Stimulated activated CD4-positive, alpha-beta T cell treated with anti-CD3 and anti-CD28 coated beads, Interleukin-1b, Interleukin-23, amount 100 ng/mL, for 4 hours (primary cell): ENCODE data around the gene ITGA2B.
A peak's percentile ranks its signal among the peaks of the same experiment; 100 is the strongest.
"Not testable (repeated sequence)": the region's sequence is repeated elsewhere in the genome, so short reads cannot be mapped to it uniquely, and the experiment has no call there.

ENCODE experiments used
- DNase-seq, 2 donors: peaks; one replicate each; pipeline ENCODE4 v3.0.0-alpha.2; 2020; ENCODE audit warnings: low read depth in 2 of 2

Gene ITGA2B

DNA sequence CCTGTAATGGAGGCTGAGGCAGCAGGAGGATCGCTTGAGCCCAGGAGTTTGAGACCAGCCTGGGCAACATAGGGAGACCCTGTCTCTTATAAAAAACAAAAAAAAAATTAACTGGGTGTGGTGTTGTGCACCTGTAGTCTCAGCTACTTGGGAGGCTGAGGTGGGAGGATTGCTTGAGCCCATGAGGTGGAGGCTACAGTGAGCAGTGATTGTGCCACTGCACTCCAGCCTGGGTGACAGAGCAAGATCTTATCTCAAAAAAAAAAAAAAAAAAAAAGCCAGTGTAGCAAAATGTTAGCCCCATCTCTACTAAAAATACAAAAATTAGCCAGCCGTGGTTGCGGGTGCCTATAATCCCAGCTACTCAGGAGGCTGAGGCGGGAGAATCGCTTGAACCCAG lies 59.2 kb downstream of the ITGA2B start:
- DNase-seq, result not testable (repeated sequence)

DNA sequence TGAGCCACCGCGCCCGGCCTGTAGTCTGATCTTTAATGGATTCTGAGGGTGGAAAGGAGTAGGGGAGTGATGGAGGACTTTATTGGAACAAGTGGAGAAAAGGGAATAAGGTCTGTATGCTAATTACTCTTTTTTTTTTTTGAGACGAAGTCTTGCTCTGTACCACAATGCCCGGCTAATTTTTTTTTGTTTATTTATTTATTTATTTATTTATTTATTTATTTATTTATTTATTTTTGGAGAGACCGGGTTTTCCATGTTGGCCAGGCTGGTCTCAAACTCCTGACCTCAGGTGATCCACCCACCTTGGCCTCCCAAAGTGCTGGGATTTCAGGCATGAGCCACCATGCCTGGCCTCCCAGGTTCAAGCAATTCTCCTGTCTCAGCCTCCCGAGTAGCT lies 59.9 kb downstream of the ITGA2B start:
- not testable (repeated sequence) for DNase-seq

DNA sequence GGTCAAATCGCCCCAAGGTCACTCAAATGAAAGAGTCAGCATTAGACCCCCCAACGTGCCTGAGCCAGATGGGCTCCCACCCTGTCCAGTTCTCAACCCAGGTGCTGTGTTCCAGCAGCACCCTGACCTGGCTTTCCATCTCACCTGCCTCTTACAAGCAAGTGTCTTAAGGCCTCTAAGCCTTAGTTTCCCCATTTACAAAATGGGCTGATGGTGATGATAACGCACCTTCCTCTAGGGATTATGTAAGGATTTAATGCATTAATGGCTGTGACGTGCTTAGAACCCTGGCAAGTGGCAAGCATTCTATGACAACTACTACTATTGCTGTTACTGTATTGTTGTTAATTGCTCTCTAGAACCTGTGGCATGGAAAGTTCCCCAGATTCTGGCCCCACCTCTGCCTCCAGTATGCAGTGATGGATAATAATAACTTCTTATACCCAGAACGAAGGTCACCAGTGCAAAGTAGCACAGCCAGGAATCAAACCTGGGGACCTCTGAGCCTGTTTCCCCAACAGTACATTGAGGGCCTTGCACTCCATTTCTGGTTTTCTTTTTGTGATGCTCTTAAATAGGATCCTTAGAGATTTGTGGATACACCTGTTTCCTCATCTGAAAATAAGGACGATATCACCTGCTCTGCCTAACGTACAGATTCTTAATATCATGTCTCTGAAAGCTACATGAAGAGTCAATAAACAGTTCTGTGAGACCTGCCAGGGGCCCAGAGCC lies 61.6 kb downstream of the ITGA2B start:
- DNase-seq, result no peak

DNA sequence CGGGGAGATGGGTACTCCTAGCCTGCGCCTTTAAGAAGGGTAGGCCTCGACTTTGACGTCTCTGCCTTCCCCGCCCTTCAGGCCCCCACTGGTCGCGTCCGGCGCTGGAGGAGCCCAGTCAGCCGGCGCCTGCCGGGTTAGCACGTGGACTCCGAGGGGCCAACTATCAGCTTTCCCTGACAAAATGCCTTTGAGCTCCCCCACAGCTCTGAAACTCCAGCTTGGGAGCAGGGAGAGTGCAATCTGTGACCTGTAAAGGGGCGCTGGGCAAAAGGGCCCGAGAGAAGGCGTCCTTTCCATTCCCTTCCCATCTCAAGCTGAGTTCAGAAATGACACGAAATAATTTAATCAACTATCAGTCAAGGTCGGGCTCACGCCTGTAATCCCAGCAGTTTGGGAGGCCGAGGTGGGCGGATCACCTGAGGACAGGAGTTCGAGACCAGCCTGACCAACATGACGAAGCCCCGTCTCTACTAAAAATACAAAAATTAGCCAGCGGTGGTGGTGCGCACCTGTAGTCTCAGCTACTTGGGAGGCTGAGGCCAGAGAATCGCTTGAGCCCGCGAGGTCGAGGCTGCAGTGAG lies 62.5 kb downstream of the ITGA2B start:
- peak; percentile 84 to 86 for DNase-seq

DNA sequence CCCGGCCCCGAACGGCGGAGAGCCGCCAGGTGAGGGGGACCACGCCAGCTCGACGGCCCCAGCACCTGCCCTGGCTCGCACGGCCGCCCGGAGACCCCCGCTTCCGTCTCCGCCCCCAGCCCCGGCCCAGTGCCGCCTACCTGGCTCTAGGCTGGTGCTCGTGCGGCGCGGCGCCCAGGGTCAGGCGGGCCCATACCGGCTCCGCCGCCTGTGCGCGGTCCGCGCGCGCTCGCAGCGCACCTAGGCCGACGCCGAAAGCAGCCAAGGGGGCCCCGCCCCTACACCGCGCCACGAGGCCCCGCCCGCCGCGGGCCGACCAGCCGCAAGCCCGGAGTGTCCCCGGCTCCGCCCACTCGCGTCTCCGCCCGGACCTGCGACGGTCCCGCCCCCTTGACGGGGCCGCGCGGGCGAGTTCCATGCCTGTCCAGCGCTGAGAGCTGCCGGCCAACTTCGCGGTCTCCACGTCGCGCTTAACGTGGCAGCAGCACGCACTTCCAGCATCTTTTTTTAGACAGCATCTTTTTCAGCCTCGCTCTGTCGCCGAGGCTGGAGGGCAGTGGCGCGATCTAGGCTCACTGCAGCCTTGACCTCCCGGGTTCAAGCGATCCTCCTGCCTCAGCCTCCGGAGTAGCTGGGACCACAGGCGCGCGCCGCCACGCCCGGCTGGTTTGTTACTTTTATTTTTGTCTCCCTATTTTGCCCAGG lies 64.7 kb downstream of the ITGA2B start, which contains the start of gene SLC25A39:
Gene SLC25A39, minus strand, starts transcription at position 253 of the 705 bp plus-strand sequence. CDS start 1,261 bp downstream, outside the sequence.
- peak; percentile 90 to 96 for DNase-seq

DNA sequence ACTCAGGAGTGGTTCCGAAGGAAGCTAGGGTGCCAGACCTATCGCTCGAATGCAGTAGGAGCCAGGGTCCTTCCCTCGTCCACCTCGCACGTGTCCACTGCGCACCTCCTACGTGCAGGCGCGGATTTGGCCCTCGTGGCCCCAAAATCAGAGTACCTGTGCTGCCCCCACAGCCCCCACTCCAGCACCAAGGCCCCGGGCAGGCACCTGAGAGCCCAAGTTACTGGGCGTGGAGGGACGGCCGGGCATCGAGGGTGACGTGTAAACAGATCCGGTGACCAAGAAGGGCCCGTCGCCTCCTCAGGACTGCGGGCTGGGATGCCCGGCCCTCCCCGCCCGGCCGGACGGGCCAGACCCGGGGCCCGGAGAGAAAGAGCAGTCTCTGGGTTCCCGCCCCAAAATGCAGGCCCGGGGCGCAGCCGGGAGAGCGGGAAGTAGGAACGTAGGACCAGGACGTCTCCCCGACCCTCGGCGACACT lies 65.3 kb downstream of the ITGA2B start:
- no peak for DNase-seq

DNA sequence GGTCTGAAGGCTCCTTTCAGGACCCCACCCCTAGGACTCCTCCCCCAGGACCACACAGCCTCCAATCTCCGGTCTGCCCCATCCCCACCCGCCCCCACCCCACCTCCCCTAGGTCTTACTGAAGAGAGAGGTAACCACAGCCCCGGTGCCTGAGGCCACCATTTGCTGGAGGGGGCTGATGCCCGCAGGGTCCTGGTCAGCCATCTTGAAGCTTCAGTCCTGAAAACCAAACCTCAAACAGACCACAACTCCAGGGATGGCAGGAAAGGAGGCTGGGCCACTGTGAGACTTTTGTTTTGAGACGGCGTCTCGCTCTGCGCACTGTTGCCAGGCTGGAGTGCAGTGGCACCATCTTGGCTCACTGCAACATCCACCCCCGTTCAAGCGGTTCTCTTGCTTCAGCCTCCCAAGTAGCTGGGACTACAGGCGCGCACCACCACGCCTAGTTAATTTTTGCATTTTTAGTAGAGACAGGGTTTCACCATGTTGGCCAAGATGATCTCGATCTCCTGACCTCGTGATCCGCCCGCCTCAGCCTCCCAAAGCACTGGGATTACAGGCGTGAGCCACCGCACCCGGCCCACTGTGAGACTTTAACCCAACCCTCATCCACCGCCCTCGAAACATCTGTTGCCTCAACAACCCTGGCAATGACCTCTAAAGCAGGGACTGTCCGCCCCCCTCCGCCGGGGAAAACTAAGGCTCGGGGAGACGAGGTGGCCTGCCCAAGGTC lies 65.9 kb downstream of the ITGA2B start:
- DNase-seq, result no peak

DNA sequence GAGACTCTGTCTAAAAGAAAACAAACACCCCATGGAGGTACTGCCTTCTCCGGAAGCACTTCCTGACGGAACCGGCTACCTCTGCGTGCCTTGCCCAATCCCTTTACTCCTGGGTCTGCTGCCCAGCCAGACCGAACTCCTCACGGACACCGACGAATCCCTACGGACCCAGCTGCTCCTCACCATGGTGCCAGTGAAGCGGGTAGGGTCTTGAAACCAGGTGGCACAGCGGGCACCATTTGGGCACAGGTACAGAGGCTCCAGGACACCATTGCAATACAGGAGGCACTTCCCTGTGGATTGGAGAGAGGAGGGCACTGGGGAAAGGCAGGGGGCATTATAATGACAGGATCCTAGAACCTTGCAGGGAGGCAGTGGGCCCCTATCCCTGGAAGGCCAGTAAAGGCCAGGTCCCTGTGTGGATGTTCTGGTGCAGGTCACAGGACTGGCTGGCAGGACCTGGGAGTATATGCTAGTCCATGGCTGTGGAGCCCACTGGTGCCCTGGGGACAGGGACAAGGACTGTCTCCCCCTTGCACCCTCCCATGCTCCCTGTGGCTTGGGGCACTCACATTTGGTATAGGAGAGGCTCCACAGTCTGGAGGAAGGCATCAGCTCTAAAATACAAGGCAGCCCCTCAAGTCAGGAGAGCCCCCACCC lies 67.1 kb downstream of the ITGA2B start:
- DNase-seq, result no peak
